Measurements from ENCODE around the gene ARHGAP15.
A peak's percentile ranks its signal among the peaks of the same experiment; 100 is the strongest.

Gene ARHGAP15

DNA sequence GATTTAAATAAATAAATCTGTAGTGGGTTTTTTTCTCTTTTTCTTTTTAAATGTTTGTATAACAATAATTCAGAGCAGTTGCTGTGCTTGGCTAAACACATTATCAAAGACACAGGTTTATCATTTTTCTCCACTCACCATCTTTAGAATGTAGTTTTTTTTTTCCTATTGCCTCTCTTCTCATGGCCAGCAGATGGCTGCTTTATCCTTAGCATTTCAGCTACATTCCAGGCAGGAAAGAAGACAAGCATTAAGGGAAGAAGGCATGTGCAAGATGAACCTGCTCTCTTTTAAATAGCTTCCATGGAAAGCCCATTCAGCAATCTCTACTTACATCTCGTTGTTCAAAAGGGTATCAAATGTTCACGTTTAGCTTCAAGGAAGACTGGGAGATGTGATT lies 42.6 kb downstream of the ARHGAP15 start:
- no peak for DNase-seq (ENCODE audit: low spot score)

- DNase-seq (ENCODE audit: low spot score), result peak; percentile 44
Observed at GRCh38 chr2:143175438-143175837, 46.2 kb downstream of the ARHGAP15 start.

GRCh38 chr2:143176606-143177005 lies 47.4 kb downstream of the ARHGAP15 start:
- peak; percentile 23 for DNase-seq (ENCODE audit: low spot score)

DNA sequence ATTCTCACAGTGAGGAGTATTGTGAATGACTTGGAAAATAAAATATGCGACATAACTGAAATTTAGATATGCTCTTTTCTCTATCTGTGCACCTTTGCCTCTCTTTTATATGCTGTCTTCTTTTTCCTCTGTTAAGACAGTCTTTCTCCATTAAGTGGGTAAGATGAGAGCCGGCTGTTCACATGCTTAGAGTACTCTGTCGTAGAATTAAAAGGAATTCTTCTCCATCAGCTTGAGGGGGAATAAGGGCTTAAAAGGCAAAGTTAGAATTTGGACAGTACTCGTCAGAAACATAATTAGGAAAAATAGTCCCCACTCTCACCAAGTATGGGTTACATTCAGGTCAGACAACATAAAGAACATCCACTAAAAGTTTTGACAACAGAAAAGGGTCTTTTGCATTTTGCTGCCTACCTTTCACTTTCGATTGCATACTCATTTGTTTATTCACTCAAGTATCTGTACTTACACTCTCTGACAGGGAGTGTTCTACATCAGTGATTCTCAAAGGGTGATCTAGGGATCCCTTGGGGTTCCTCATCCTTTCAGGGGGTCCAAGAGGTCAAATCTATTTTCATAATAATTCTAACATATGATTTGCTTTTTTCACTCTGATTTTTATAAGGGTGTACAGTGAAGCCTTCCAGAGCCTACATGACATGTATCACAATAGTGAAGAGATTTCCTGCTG lies 48.0 kb downstream of the ARHGAP15 start:
- peak; percentile 31 for DNase-seq (ENCODE audit: low spot score)

DNA sequence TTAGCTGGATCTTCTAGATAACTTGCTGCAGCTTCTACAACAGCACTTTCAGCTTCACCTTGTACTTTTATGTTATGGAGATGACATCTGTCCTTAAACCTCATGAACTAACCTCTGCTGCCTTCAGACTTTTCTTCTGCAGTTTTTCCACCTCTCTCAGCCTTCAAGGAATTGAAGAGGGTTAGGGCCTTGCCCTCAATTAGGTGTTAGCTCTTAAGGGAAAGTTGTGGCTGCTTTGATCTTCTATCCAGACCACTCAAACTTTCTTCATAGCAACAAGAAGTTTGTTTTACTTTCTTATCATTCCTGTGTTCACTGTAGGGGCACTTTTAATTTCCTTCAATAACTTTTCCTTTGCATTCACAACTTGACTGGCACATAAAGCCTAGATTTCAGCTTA lies 52.3 kb downstream of the ARHGAP15 start:
- DNase-seq (ENCODE audit: low spot score), result no peak

- DNase-seq (ENCODE audit: low spot score), result no peak
Observed at GRCh38 chr2:143182649-143183048, 53.4 kb downstream of the ARHGAP15 start.

DNA sequence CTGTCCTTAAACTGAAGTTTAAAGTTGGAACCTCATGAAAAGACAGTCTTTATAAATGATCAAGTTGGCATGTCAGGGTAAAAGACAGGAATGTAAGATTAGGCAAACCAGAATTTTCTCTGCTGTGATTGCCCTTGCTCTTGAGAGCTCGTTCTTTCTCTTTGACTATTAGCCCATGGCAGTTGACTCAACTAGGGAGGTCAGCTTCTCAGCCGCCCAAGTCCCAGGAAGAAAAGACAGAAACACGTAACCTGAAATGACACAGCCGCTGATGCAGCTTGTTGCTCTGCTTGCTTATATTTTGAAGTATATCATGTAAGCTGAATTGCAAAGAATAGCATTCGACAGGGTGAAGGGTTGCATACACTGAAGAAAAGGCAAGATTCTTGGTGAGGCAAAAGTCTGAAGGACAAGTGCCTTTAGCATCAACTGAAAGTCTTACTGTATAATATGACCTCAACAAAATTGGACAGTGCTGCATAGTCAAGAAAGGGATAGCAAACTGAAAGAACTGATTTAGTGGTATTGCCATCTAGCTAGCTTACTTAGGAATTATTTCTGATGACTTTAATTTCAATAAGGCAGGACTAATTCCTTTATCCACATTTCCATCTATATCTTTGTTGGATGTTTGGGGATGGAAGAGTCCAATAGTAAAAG lies 54.7 kb downstream of the ARHGAP15 start:
- DNase-seq (ENCODE audit: low spot score), result no peak

DNA sequence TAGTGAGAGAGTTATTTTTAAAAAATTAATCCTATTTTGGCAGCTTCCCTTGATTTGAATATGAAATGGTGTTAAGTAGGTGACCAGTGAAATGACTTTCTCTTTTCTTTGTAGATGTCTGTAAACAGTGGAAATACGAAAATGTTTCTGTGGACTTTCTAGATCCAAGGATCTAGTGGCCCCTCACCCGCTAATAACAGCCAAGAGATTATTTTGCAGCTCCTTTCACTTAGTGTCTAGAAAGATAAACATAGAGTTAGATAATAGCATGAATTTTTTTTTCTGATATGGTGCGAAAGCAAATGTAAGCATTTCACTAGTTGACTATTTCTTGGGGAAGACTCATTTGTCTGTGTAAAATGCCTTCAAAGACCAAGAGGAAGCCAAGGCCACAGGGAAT lies 57.7 kb downstream of the ARHGAP15 start:
- DNase-seq (ENCODE audit: low spot score), result no peak

- no peak for DNase-seq (ENCODE audit: low spot score)
Observed at GRCh38 chr2:143190431-143190830, 61.2 kb downstream of the ARHGAP15 start.

DNA sequence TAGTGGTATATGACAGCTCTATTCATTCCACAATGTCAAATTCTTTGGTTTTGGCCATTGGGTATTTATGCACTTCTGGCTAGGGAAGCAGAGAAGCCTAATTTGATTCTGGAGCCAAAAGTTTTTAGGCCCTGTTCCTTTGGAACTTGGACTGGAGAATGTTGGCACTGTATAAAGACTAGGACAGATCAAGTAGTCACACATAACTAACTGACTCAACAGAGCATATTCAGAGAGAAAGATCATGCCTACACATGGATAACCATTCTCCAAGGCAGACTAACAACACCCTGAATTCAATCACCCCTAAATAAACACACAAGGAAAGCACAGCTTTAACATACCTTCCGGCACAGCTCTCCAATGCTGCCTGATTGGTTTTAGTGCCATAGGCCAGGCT lies 62.9 kb downstream of the ARHGAP15 start:
- DNase-seq (ENCODE audit: low spot score), result no peak

GRCh38 chr2:143192716-143193115 lies 63.5 kb downstream of the ARHGAP15 start:
- DNase-seq (ENCODE audit: low spot score), result no peak

DNA sequence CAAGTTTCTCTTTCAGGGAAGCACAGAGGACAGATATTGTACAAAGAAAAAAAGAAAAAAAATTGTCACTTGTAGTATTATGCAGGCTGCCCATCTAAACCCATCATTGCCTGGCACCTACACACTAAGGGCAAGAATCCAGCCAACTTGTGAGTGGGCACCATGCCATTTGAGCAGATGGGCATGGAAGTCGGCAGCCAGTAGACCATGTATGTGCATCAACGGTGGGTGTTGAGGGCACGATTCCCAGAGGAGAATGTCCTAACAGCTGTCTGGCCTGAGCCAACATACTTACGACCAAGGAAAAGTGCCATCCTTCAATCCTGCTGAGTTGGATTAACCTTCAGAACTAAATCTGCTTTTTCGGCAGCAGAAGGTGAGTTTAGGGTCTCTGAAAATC lies 63.9 kb downstream of the ARHGAP15 start:
- no peak for DNase-seq (ENCODE audit: low spot score)

GRCh38 chr2:143195511-143195910 lies 66.3 kb downstream of the ARHGAP15 start:
- no peak for DNase-seq (ENCODE audit: low spot score)

DNA sequence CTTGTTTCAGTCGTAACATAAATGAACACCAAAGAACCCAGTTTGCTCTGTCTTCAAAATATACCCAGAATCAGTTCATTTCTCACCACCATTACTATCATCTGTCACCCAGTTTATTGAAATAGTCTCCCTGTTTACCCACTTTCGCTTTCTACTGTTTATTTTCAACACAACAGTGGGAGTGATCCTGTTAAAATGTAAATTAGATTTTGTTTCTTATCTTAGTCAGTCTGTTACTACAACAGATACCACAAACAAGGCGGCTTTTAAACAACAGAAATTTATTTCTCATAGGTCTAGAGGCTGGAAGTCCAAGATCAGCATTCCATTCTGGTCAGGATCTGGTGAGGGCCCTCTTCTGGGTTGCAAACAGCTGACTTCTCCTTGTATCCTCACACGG lies 74.8 kb downstream of the ARHGAP15 start:
- DNase-seq (ENCODE audit: low spot score), result no peak

- DNase-seq (ENCODE audit: low spot score), result peak; percentile 59
Observed at GRCh38 chr2:143205106-143205764, 76.0 kb downstream of the ARHGAP15 start.

GRCh38 chr2:143209570-143210445 lies 80.6 kb downstream of the ARHGAP15 start:
- DNase-seq (ENCODE audit: low spot score), result no peak

DNA sequence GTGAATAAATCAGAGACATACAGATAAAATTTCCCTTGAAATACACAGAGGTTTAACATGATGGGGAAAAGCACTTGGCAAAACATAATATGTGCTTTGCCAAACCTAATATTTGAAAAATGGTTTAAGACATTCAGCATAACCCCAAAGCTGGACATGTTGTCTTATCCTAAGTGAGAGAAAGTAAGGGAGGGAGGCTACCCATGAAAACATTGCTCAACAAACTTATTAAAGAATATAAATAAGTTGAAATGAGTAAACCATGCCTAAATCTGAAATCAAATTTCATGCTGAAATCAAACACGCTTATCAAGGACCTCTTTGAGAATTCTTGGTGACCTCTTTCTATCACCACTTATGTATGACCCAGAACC lies 81.2 kb downstream of the ARHGAP15 start:
- no peak for DNase-seq (ENCODE audit: low spot score)

DNA sequence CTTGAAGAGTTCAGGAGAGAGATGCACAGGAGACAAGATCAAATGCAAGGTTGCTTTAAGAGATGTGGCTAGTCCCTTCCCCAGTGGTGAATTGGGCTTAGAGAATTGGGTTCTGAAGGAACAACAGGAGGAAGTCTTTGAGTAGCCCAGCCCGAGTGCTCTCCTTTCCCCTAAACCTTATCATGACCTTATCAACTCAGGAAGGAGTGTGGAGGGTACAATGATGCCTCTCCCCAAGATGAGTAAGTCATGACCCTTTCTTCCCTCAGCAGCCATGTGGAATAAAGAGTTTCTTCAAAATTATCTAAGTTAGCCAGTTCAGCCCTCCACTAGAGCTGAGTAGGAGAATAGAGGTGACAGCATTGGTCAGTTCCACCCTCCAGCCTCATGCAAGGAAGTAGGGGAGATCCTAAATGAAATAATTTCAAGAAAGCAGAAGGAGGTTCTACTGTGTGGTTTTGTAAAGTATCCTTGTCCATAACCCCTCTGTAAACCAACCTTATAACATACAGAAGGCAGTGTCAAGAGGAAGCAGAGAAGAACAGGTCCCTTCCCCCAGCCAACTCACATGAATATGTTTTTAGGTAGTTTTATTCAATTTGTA lies 88.4 kb downstream of the ARHGAP15 start:
- DNase-seq (ENCODE audit: low spot score), result no peak

- no peak for DNase-seq (ENCODE audit: low spot score)
Observed at GRCh38 chr2:143218621-143219020, 89.4 kb downstream of the ARHGAP15 start.

- no peak for DNase-seq (ENCODE audit: low spot score)
Observed at GRCh38 chr2:143219266-143219665, 90.0 kb downstream of the ARHGAP15 start.

DNA sequence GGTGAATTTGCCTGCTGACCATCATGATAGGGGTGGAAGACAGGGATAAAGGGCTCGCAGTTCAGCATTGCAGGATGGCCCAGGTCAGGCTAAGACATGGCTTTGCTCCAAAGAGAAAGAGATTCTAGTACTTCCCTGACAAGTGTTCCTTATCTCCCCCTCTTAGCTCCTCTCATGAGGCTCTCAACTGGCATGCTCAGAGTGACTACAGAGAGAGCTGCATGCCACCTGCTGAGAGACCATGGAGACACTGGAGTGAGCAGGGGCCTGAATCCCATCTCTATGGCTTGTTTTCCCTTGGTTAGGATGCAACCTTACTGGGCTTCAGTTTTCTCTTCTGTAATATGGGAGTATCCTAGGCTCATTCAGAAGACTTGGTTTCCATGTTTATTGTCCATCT lies 94.3 kb downstream of the ARHGAP15 start:
- no peak for DNase-seq (ENCODE audit: low spot score)

GRCh38 chr2:143225931-143226330 lies 96.7 kb downstream of the ARHGAP15 start:
- DNase-seq (ENCODE audit: low spot score), result no peak

Data from CD4-positive, alpha-beta T cell treated with Interleukin-15 for 4 hours (primary cell).